Fibroblast of skin of right biceps (primary cell): ENCODE results near the gene EMX1.

Experiments
- DNase-seq: peaks from one replicate; pipeline ENCODE4 v3.0.0-alpha.2; 2013

The EMX1 gene

DNA sequence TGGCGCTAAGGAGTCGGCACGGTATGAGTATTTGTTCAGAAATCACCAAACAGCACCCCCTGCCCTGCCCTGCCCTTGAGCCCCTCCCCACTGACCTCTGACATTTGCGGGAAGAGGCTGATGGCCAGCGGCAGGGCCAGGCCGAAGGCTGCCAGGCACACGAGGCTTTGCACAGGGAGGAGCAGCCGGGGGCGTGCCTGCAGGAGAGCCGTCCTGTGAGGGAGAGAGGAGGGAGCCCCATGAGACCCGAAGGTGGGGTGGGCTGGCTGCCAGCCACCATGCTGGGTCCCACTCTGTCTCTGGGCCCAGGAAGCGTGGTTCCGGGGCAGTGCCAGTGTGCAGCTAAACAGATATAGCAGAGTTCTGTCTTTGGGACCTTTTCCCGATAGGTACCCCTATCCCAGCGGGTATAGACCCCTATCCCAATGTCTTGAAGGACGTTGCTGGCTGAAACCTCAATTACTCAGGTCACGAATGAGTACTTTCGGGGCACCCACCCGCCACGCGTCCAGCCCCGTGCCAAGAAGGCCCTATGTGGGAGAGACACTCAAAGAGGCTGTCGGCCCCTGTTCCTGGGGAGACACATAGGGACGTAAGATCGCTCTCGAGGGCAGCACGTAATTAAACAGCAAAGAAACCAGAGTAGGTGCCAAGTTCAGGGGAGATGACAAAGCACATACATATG is 43.9 kb downstream of the EMX1 start:
- DNase-seq: no peak

DNA sequence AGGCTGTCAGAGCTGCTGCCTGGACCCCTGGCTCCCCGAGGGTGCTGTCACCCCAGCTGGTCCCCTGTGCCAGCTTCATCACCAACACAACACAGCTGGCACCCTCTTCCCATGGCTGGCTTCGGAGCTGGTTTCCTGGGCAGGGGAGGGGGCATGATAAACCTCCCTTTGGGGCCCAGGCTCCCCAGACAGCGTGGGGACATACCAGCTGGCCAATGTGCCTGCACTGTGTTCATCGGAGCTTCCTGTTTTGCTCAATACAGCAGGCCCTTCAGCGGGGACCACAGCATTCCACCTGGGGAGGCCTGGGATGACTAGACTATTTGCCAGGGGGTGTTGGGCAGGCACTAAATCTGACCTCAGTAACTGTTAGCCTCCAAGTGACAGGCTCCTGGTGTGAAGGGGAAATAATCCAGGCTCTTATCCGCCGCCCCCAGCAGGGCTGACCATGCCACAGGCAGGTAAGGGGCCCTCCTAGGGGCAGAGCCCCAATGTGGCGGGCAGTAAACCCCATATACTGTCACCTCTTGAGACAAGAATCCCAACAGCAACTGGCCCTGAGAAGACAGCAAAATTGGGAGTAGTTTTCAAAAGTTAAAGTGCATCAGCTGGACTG is 44.6 kb downstream of the EMX1 start:
- DNase-seq: no peak

DNA sequence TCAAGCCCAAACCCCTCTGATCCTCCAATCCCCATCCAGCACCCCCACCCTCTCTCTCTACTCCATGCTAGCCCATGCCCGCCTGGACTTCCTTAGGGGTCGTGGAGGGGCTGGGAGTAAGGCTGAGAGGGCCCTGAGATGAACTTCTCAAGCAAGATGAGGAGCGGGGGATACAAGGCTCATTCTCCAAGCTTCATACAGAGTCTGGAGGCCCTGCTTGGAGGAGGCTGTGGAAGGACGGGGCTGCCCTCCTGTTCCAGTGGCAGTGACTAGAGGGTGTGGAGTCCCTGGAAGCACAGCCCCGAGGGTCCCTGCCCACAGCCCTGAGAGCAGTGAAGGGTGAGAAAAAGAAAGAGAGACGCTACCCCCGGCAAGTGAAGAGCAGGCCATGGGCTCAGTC is 45.6 kb downstream of the EMX1 start:
- no peak for DNase-seq

DNA sequence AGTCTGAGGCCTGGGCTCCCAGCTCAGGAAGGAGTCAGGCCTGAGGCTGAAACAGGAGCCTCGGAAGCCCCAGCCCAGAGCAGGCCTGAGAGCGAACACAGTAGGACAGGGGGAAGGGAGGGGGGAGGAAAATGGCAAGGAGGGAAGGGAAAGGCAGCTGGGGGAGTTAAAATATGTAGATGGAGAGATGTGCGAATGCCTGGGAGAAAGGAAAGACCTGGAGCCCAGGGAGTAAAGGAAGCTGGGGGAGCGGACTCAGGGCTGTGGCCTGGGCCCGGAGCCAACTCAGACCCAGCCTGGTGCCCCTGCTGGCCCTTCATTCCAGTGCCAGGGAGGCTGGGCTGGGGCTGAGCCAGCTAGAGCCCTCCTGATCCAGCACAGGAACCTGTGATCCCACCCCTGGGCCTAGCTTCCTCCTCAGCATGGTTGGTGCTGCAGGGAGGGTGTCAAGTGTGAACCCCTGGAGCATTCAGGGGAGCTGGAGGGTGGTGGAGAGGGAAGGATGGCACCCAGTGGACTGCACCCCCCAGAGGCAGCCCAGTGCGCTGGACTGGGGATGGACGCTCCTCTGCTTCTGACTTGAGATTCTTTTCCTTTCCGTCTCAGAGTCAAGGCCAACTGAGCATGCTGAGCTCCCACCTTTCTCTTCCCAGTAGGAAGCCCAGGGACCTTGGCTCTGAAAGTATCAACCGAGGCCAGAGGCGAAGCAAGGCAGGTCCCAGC is 46.3 kb downstream of the EMX1 start:
- no peak for DNase-seq

DNA sequence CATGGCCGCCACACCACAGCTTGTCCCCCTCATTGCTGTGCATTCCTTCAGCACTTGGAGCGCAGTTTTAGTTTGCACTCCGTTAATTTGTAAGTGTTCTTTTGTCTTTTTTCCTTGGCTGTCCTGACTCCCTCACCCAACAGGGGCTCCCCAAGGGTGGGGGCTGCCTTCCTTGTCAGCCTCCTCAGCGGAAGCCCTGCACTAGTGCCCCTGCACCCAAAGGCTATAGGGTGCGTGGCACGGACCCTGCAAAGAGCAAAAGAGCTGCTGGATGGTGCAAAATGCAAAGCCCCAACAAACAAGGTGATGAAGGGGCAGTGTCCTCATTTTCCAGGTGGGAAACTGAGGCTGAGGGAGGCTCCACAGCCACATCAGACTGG is 46.8 kb downstream of the EMX1 start:
- DNase-seq: no peak

DNA sequence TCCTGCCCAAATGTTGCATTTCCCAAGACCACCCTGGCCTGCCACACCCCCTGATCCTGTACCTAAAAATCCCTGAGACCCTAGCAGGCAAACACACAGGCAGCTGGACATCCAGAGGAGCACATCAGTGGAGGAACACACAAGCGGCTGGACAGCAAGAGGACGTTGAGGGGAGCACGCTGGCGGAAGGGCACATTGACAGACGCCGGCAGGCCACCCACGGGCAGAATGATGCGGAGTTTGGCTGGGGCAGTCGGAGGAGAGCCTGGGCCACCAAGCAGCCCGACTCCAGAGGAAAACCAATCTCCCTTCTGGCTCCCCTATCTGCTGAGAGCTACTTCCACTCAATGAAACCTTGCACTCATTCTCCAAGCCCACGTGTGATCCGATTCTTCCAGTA is 47.7 kb downstream of the EMX1 start:
- DNase-seq: no peak

DNA sequence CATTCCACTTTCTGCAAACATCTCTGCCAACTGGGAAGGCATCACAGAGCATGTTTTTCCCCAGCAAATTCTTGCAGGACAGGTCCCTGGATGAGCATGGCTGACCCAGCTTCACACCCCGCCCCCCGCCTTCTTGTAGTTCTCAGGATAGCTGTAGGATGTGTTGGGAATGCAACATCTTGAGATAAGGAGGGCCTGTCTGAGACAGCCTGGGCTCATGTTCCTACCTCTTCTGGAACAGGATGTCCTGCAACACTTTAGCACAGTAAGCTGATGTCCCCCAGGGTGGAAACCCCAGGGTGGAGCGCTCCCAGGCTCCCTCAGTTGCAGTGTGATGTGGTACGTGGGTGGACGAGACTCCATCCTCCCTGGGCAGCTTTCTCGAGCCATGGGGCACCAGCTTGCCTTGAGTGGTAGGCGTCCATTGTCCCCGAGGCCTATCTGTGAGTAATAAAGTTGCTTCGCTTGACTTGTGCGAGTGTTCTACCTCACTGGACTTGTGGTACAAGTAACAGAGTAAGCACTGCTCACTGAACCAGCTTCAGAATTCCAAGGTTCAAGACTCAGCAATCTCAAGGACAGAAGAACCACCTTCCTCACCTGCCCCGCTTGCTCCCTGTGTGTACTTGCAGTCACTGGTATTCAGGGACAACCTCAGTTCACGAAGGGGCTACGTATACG is 48.6 kb downstream of the EMX1 start:
- DNase-seq: no peak

DNA sequence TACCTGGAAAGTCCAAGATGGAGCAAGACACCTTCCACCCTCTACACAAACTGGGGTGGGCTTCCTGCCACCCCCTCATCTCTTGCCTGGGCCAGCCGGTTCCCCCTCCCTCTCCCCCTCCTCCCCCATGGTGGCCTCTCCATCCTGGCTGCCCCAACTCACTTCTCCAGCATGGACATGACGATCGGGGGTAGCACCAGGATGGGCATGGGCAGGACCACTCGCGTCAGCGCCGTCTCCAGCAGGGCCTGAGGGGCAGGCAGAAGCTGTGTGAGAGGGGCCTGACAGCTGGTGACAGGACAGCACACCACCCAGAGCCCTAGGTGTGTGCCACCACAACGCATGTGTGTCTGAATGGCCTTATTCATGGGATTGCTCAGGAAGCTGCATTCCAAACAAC is 51.0 kb downstream of the EMX1 start:
- DNase-seq: no peak

DNA sequence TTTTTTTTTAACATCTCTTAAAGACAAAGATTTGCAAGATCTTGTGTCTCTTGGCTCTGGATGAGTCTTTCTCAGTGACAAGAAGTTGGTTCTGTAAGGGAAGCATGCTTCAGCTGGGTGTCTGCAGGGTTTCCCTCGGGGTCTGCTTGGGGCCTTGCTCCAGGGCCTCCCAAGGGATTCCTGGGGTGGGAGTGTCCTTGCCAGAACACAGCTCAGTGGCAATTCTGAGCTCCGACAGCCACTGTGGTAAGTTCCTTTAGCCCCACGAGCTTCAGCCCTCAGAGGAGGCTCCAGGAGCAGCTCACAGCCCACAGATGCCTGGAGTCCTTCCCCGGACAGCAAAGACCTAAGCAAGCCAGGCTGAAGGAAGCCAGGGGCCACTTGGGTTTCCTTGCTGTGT is 52.4 kb downstream of the EMX1 start:
- DNase-seq: no peak

DNA sequence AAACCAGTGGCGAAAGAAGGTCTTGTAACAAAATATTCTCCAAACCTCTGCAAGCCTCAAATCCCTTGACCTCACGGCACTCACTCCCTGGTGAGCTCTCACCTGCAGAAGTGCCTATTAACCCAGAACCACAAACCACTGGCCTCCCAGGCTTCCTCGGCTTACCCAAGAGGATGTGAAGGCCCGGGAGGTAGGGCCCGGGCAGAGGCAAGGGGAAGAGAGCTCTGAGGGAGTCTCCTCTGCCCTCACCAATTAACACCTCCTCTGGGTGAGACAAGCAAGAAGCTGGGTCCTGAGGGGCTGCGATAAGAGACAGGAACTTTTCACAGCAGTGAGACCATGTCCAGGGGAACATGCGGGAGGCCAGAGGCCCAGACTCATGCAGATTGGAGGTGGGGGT is 53.7 kb downstream of the EMX1 start:
- DNase-seq: no peak

DNA sequence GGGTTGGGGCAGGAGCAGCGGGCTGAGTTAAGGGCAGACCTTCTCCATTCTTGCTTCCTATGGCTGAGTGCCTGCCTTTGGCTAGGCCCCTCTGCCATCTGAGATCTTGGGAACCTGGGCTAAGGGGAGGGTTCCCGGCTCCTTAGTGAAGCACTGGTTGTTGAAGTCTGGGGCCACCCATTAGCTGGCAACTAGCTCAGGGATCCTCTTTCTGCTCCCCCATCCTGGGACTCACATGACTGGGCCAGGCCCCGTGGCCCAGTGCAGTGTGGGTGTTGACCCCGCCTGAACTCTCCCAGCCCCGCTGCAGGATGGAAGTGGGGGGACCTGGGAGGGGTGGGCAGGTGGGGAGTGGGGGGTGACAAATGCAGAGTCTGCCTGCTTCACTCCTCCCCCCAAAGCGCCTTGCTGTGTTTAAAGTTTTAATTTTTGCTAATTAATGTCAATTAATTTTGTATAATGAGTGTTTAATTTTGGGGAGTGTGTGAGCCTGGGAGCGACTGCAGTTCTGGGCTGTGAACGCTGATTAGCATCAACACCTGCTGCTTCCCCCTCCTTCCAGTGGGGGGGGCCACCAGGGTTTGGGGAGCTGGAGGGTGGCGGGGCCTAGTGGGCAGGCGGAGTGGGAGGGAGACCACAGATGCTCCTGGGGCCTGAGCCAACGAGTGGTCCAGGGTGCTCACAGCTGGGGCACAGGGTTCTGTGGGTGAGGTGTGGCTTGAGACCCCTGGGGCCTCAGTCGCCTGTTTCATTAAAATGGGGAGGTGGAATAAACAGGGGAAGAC is 55.2 kb downstream of the EMX1 start:
- no peak for DNase-seq

DNA sequence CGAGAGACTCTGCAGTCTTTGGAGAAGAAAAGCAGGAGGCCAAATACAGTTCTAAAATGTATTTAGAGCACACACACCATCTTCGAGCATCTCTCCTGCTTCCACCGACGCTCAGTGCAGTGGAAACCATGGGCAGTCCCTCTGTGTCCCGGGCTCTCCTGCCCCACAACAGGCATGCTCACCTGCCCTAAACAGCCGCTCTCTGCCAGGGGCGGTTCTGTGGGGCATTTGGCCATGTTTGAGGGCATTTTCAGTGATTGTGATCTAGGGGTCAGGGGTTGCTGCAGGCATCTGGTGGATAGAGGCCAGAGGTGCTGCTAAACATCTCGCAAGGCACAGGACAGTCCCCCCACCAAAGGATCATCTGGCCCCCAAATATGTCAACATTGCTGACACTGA is 55.8 kb downstream of the EMX1 start:
- DNase-seq: no peak

DNA sequence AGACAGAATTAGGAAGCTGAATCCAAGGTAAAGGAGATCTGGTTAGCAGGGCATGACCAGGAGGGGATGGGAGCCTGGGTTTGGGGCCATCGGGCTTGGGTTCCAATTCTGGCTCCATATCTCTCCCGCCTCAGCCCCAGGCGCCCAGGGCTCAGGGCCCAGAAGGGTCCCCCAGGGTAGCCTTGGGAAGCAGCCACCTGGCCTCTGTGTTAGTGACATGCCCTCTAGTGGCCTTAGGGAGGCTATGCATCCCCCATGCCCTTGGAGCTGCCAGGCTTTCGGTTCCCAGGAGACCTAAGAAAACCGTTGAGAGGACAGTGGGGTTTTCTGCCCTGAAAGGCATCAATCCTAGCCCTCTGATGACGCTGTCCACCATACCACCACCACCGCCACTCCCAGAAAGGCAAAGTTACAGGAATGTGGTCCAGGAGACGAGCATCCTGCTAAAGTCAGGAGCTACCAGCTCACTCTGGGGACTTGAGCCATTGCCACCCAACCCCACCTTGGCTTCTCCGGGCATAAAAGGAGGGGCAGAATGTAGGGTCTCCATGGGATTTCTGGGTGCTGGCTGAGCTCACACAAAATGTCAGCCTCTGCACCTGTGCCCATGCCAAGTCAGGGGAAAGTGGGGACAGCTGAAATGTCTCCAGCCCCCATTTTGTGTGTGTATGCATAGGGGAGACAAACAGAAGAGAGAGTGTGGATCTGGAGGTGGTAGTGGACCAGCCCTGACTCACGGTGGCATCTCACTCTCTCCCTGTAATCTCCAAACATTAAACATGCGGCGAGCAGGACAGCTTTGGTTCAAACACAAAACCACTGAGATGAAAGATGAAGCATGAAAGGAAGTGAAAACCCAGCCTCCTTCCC is 56.5 kb downstream of the EMX1 start:
- peak; percentile 57 for DNase-seq

DNA sequence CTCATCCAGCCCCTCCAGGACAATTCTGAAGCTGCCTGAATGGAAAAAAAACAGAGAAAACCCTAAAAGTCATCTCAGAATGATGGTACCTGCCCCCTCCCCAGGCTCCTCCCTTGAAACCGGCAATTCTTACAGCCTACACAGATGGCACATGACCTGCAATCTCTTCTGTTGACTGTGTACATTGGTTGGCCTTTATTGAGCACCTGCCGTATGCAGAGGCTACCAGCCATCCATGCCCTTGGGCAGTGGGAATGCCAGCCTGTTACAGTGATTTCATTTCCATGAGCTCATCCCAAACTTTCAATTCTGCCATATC is 57.1 kb downstream of the EMX1 start:
- DNase-seq: no peak

DNA sequence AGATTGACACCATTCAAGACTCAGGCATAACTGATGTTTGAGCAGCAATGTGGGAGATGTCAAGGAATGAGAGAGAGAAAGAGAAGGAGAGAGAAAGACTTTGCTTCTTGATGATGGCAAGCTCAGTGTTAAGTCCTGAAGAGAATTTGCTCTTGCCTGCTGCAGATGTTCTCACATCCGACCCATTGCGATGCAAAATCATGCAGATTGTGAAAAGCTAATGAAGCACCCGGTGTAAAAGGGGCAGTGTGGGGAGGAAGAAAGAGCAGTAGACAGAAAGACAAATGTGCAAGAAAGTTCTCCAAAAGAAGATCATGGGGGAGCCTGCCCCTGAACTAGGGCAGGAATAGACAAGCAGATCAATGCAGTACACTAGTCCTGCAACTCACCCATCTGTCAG is 57.7 kb downstream of the EMX1 start:
- no peak for DNase-seq

DNA sequence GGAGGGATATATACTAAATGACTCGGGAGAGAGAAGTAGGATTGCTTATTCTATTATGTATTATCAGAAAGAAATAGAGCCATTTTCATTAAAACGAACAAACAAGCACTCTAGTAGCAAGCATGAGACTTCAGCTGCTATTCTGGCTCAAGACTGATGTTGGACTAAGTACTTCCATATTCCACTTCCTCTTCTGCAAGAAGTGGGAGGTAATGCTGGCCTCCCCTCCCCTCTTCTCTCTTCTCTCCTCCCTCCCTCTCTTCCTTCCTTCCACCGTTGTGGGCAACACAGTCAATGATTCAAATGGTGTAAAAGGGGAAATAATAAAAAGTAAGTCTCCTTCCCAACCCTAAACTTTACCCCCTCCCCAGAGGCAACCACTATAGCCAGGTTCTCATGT is 62.6 kb downstream of the EMX1 start:
- DNase-seq: no peak

DNA sequence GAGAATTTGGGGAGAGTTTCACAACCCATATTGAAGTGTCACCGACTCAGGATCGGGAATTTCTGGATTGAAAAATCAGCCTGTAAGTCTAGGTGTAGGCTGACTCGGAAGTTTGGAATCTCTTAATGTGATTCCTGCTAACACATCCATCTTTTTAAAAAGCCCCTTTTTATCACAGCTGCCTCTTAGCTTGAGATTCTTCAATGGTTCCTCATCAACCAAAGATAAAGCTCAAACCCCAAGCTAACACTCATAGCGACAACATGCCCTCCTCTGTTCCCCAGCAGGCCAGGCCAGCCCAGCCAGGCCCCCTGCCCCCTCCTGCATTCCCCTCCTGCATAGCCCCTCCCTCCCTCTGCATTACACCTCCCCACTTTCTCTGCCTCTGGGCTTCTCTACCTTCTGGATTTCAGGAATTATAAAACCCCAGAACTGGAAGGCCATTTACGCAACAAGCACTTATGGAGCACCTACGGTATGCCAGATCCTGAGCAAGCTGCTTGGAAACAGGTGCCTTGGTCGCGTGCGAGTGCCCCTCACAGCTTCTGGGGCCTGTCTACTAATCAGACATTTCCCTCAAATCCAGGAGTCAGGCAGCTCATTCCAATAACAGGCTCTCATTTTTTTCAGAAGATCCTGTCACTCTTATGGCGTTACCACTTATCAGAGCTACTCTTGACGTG is 63.4 kb downstream of the EMX1 start:
- peak; percentile 81 for DNase-seq

DNA sequence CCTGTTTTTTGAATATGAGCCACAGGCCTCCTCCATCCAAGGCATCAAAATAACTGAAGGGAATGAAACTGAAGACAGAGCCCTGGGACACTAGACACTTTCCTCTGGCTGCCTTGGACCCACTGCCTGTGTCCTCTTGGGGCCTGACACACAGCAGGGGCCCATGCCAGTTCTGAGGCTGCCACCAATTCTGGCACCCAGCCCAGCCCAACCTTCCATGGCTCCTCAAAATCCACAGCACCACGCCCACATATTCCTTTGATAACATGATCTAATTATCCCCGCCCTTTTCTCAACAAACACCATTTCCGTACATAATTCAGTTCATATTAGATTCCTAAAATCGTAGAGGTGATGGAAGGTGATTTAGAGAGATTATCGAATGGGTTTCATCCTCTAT is 64.2 kb downstream of the EMX1 start:
- DNase-seq: no peak

DNA sequence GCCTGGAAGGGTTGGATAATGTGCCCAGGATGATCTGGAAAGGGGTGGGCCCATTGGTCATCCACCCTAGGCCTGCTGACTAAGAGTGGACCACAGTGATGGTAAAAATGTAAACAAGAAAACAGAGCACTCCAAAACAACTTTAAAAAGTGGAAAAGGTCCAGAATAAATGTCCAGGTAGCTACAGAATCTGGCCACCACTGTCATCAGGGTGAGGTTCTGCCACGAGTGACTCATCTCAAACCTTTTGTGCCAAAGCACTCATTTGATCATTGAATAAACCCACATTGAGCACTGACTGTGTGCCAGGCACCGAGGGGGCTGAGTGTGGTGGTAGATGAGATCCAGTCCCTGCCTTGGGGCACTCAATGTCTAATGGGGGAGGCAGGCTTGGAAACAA is 64.9 kb downstream of the EMX1 start:
- no peak for DNase-seq

DNA sequence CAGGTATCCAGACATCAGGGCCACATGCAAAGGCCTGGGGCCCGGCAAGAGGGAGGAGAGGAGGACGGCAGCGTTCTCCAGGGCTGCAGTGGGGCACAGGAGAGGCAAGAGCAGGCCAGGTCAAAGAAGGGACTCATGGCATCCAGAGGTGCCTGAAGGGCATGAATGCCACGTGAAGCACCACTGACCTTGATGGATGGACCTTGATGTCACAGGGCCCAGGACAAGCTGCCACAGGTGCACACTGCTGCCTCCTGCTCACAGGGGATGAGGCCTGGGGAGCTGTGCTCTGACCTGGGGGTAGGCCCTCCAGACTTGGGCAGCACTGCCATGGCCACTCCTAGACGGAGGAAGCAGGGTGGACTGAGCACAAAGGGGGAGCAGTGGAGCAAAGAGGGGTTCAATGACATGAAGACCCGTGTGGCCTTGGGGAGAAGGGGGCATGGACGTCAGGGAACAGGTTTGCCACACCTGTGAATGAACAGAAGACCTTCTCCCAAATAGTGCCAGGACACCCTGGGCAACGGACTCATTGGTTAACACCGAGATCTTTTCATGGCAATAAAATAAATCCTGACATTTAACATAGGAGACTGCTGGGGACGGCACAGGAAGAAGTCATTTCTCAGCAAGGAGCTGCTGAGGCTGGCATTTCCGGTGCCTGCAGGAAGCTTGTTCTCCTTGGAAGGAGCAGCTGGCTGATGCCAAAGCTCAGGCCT is 65.6 kb downstream of the EMX1 start:
- DNase-seq: no peak
